PFSK-1 (cell line): ENCODE results near the gene LRRC2.

Source experiments
- FOXP2 ChIP-seq: optimal IDR thresholded peaks from 2 replicates; pipeline ENCODE3; 2011; ENCODE audit warnings: borderline replicate concordance, control low read depth, inconsistent platforms; ENCODE audit not compliant: insufficient read depth; ENCODE audit errors: extremely low read length, extremely low read depth
- POLR2AphosphoS5 ChIP-seq: IDR thresholded peaks from 2 replicates; pipeline ENCODE4 v1.6.1; 2012; ENCODE audit warnings: low read depth, mild to moderate bottlenecking, control low read depth, low read length, moderate library complexity
- REST ChIP-seq, 2 experiments: IDR thresholded peaks; 2 replicates each; pipeline versions ENCODE4 v1.6.1 to v1.8.0; 2011 to 2012; ENCODE audit warnings: low read depth in 2 of 2, low read length in 2 of 2, control low read depth in 1 of 2, inconsistent platforms in 1 of 2, mild to moderate bottlenecking in 1 of 2, moderate library complexity in 1 of 2; ENCODE audit not compliant: insufficient read depth in 1 of 2
- SIN3A ChIP-seq: IDR thresholded peaks from 2 replicates; pipeline ENCODE4 v1.6.1; 2012; ENCODE audit warnings: mild to moderate bottlenecking, low read length, moderate library complexity, borderline replicate concordance; ENCODE audit not compliant: insufficient read depth
- TAF1 ChIP-seq: IDR thresholded peaks from 2 replicates; pipeline ENCODE4 v1.6.1; 2012; ENCODE audit warnings: low read length, control low read depth, borderline replicate concordance; ENCODE audit not compliant: insufficient read depth

Gene LRRC2

GRCh38 chr3:46538803-46539442 is 27.2 kb downstream of the LRRC2 start:
- TF ChIP-seq REST (IDR thresholded peaks at IDR 0.05; ENCODE audit: insufficient read depth in 1 of 2, low read depth in 2 of 2, low read length in 2 of 2) (no peak), POLR2AphosphoS5 (no peak), SIN3A (no peak), TAF1 (no peak), FOXP2 (no peak)

GRCh38 chr3:46537779-46538178 is 28.3 kb downstream of the LRRC2 start:
- no peak for TF ChIP-seq POLR2AphosphoS5
- TF ChIP-seq FOXP2: no peak
- no peak for TF ChIP-seq REST (IDR thresholded peaks at IDR 0.05; ENCODE audit: insufficient read depth in 1 of 2, low read depth in 2 of 2, low read length in 2 of 2)
- no peak for TF ChIP-seq TAF1
- TF ChIP-seq SIN3A: no peak

GRCh38 chr3:46537316-46537715 is 28.8 kb downstream of the LRRC2 start:
- no peak for TF ChIP-seq TAF1
- no peak for TF ChIP-seq POLR2AphosphoS5
- TF ChIP-seq FOXP2: no peak
- no peak for TF ChIP-seq REST (IDR thresholded peaks at IDR 0.05; ENCODE audit: insufficient read depth in 1 of 2, low read depth in 2 of 2, low read length in 2 of 2)
- no peak for TF ChIP-seq SIN3A

GRCh38 chr3:46536758-46537157 is 29.3 kb downstream of the LRRC2 start:
- TF ChIP-seq POLR2AphosphoS5: no peak
- TF ChIP-seq REST (IDR thresholded peaks at IDR 0.05; ENCODE audit: insufficient read depth in 1 of 2, low read depth in 2 of 2, low read length in 2 of 2): no peak
- TF ChIP-seq SIN3A: no peak

- TF ChIP-seq POLR2AphosphoS5: no peak
- TF ChIP-seq REST (IDR thresholded peaks at IDR 0.05; ENCODE audit: insufficient read depth in 1 of 2, low read depth in 2 of 2, low read length in 2 of 2): no peak
- no peak for TF ChIP-seq FOXP2
- no peak for TF ChIP-seq SIN3A
- no peak for TF ChIP-seq TAF1
Measured at GRCh38 chr3:46535746-46536145, 30.4 kb downstream of the LRRC2 start.
